Germinal center (tissue), 1 donor: Measurements from ENCODE around the gene ATN1.

ENCODE experiments used
- DNase-seq: peaks from one replicate; pipeline ENCODE4 v3.0.0; 2012; ENCODE audit warnings: mixed read lengths, low spot score

ATN1 gene

GRCh38 chr12:6925540-6926279 is 2.0 kb upstream of the ATN1 start:
- DNase-seq, result no peak

DNA sequence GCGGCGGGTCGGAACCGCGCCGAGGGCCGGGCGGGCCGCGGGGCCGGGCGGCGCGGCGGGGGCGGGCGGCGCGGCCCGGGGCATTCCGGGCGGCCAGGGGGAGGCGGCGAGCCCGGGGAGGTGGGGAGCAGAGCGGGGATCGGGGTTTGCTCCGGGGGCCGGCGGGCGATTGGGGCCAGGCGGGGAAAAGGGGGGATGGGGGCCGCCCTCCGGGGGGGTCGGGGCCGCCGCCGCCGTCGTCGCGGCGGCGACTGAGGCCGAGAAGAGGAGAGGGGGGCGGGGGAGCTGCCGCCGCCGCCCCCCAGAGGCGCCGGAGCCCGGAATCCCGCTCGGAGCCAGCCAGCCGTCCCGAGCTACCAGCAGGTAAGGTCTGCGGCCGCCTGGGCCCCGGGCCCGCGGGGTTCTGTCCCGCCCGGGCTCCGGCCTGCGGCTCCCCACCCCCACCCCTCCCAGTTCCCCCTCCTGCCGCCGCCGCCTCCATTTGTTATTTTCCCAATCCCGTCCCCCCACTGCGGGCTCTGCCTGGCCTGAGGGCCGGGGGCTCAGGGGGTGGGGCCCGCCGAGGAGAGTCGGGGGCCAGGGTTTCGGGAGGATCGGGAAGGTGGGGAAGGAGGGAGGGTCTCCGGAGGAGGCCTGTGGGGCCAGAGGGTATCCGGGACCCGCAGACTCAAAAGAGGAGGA is 403 bp downstream of the ATN1 start:
- no peak for DNase-seq

DNA sequence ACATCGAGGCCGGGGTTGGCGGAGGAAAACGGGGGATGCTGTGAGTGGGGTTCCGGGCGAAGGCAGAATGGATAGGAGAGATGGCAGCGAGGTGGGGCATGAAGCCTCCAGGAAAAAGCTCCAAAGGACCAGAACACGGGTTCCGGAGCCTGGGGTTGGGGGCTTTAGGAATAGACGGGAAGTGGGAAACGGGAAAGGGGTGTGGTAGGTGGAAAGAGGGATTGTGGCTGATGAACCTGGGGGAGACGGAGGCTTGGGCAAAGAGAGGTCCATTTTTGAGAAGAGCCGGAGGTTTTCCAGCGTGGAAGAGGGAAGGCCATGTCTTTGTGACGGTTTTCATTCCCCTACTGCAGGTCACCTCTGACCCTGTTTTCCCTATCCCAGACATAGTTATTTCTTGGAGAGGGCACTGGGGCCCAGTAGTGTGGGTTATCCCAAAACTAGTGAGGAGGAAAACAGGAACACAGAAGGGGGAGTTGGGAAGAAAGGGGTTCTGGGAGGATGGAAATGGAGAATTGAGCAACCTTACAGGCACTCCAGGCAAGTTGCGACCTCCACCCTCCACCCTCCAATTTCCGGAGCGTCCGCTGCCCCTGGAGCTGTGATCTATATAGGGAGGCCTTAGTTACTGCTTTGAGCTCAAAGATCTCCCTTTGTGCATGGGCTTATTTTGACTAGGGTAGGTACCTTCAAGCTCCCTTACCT is 1.1 kb downstream of the ATN1 start:
- DNase-seq, result no peak

- DNase-seq, result no peak
These were observed 2.0 kb downstream of the ATN1 start for GRCh38 chr12:6929466-6930452.

GRCh38 chr12:6932766-6933165 is 5.0 kb downstream of the ATN1 start:
- DNase-seq, result no peak

DNA sequence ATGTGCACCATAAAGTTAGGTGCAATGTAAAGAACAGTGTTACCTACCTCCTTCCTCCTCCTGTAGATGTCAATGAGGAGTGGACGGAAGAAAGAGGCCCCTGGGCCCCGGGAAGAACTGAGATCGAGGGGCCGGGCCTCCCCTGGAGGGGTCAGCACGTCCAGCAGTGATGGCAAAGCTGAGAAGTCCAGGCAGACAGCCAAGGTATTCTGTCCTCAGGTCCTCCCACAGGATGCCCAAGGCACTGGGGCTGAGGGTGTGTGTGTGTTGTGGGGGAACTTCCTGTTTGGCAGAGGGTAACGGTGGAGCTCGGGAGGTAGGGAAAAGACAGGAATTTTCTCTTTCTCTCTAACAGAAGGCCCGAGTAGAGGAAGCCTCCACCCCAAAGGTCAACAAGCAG is 6.4 kb downstream of the ATN1 start:
- DNase-seq, result no peak

GRCh38 chr12:6935371-6936193 is 7.8 kb downstream of the ATN1 start:
- no peak for DNase-seq

- no peak for DNase-seq
These were observed 8.5 kb downstream of the ATN1 start for GRCh38 chr12:6936194-6936635.

GRCh38 chr12:6936636-6937480 is 9.1 kb downstream of the ATN1 start:
- peak; percentile 58 for DNase-seq

DNA sequence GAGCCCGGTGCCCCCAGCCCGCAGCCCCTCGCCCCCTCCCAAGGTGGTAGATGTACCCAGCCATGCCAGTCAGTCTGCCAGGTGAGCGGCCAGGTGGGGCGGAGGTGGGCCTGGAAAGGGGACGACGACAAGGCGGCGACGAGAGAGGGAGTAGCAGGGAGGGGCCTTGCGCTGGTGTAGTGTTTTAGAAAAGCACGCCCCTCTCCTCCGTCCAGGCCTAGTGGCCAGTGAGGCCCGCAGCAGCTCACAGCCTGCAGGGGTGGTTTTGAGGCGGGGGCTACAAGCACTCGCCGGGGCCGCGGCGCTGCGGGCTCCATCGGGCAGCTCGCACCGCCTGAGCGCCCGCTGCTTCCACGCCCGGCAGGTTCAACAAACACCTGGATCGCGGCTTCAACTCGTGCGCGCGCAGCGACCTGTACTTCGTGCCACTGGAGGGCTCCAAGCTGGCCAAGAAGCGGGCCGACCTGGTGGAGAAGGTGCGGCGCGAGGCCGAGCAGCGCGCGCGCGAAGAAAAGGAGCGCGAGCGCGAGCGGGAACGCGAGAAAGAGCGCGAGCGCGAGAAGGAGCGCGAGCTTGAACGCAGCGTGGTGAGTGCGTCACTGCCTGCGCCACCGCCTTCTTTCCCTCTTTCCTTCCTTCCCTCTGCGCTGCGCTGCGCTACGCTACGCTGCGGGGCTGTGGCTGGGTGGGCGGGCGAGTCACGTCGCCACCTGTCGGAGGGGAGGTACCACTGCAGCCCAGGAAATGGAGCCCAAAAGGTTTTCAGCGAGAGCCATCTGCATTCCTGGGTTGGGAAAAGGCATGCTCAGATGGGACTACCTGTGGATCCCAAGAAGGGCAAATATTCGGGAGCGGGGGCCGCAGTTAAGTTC is 10.0 kb downstream of the ATN1 start:
- DNase-seq, result peak; percentile 86

- no peak for DNase-seq
These were observed 10.8 kb downstream of the ATN1 start for GRCh38 chr12:6938353-6939190.

- DNase-seq, result no peak
These were observed 11.4 kb downstream of the ATN1 start for GRCh38 chr12:6939191-6939540.

DNA sequence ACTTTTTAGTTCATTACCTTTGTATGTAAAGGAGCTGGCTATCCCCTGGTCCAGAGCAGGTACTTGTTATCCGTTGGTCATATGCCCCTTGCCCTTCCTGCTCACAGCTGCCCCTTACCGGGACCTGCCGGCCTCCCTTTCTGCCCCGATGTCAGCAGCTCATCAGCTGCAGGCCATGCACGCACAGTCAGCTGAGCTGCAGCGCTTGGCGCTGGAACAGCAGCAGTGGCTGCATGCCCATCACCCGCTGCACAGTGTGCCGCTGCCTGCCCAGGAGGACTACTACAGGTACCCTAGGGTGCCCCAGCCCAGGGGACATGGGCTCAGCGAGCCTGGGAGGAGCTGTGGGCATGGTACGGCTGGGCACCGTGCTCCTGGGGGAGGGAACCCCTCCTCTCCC is 13.5 kb downstream of the ATN1 start:
- no peak for DNase-seq

DNA sequence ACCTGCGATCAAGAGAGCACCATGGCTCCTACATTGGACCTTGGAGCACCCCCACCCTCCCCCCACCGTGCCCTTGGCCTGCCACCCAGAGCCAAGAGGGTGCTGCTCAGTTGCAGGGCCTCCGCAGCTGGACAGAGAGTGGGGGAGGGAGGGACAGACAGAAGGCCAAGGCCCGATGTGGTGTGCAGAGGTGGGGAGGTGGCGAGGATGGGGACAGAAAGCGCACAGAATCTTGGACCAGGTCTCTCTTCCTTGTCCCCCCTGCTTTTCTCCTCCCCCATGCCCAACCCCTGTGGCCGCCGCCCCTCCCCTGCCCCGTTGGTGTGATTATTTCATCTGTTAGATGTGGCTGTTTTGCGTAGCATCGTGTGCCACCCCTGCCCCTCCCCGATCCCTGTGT is 14.0 kb downstream of the ATN1 start:
- DNase-seq, result no peak

DNA sequence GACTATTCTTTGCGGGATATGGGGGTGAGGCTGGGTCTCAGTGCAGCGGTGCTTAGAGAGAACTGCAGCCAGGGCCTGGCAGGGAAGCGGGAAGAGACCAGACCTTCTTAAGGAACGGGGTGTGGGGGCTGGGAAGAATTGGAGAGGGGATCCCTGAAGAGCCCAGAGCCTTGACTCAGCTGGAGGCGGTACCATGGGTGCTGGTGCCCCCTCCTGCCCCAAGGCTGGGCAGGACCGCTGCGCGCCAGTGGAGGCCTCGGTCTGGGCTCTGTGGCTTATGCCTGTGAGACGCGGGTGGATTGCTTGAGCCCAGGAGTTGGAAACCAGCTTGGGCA is 14.5 kb downstream of the ATN1 start:
- DNase-seq, result no peak

DNA sequence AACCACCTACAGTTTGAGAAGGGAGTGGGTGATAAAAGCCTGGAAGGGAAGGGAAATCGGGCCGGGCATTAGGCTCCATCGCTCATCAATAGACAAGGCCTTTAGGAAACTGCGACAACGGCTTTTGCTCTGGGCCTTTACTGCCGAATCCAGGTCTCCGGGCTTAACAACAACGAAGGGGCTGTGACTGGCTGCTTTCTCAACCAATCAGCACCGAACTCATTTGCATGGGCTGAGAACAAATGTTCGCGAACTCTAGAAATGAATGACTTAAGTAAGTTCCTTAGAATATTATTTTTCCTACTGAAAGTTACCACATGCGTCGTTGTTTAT is 15.6 kb downstream of the ATN1 start:
- peak; percentile 94 for DNase-seq

- DNase-seq, result peak; percentile 64
These were observed 16.1 kb downstream of the ATN1 start, which contains the start of the genes C12orf57 and RNU7-1 for GRCh38 chr12:6943722-6944380. Gene C12orf57 (plus strand): TSS chr12:6944022. CDS start chr12:6944122, 100 bp downstream. Gene RNU7-1 (plus strand): TSS chr12:6943816.
